ENCODE data around the gene RABGGTB. TPM values are rescaled to one million over a fixed set of nuclear protein-coding genes. Genes with fewer than 3 reads are reported as not detected.
"Not testable (repeated sequence)": the region's sequence is repeated elsewhere in the genome, so short reads cannot be mapped to it uniquely, and the experiment has no call there.

RABGGTB gene
- total RNA-seq, 1 donor from 2014 or later: 136 TPM

- intact Hi-C loops (cut with micrococcal nuclease): no loop called here
Observed at GRCh38 chr1:75794382-75794781, 8.3 kb downstream of the RABGGTB start.

DNA sequence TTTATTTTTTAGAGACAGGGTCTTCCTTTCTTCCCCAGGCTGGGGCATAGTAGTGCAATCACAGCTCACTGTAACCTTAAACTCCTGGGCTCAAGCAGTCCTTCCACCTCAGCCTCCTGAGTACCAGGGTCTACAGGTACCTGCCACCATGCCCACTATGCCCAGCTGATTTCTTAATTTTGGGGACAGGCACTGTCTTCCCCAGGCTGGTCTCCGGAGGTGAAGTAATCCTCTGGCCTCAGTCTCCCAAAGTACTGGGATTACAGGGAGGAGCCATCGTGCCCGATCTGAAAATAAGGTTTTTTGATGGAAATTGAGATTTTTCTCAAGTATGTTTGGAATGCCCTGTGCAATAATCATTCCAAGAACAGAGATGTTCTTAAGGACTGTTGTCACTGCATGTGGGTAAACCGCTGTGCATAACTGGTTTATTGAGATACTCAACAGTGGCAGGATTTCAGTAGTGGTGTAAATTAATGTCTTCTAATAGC lies 9.7 kb downstream of the RABGGTB start:
- intact Hi-C loops (cut with micrococcal nuclease): no loop called here

GRCh38 chr1:75796376-75797272 lies 10.6 kb downstream of the RABGGTB start, which contains the start of gene MSH4:
MSH4 (plus strand) TSS chr1:75796882; CDS start chr1:75796986, 104 bp downstream.
- intact Hi-C loops (cut with micrococcal nuclease): no loop called here

DNA sequence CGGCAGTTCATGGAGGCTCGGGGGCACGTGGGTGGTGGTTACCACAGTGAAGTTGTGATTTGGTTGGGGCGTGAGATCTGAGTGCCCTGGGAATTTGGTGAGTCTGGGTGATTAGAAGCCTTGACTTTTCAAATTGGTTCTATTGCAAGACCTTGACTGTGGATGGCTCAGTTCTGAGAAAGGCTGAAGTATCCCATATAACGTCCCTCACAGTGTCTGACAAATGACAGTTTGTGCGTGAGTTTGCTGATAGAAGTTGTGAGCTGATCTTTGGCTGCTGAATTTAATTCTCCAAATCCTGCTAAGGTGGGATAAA lies 11.2 kb downstream of the RABGGTB start:
- intact Hi-C loops (cut with micrococcal nuclease): no loop called here

- intact Hi-C loops (cut with micrococcal nuclease): no loop called here
Observed at GRCh38 chr1:75797606-75798216, 11.7 kb downstream of the RABGGTB start.

DNA sequence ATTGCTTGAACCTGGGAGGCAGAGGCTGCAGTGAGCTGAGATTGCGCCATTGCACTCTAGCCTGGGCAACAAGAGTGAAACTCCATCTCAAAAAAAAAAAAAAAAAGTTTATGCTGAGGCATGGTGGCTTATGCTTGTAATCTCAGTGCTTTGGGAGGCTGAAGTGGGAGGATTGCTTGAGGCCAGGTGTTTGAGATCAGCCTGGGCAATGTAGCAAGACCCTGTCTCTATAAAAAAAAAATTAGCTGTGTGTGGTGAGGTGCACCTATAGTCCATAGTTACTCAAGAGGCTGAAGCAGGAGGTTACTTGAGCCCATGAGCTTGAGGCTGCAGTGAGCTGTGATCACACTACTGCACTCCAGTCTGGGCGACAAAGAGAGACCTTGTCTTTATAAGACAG lies 15.4 kb downstream of the RABGGTB start:
- intact Hi-C loops (cut with micrococcal nuclease): not testable (repeated sequence)

- intact Hi-C loops (cut with micrococcal nuclease): no loop called here
Observed at GRCh38 chr1:75808921-75809320, 22.9 kb downstream of the RABGGTB start.

DNA sequence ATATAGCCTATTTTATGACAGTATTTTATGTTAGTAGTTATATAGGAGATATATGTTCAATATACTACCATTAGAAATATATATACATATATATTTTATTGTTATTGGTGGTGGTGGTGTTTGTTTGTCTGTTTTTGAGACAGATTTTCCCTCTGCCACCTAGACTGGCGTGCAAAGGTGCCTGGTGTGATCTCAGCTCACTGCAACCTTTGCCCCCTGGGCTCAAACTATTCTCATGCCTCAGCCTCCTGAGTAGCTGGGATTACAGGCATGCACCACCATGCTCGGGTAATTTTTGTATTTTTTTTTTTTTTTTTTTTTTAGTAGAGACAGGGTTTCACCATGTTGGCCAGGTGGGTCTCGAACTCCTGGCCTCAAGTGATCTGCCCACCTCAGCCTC lies 24.1 kb downstream of the RABGGTB start:
- intact Hi-C loops (cut with micrococcal nuclease): not testable (repeated sequence)

GRCh38 chr1:75811211-75811981 lies 25.3 kb downstream of the RABGGTB start:
- intact Hi-C loops (cut with micrococcal nuclease): no loop called here

DNA sequence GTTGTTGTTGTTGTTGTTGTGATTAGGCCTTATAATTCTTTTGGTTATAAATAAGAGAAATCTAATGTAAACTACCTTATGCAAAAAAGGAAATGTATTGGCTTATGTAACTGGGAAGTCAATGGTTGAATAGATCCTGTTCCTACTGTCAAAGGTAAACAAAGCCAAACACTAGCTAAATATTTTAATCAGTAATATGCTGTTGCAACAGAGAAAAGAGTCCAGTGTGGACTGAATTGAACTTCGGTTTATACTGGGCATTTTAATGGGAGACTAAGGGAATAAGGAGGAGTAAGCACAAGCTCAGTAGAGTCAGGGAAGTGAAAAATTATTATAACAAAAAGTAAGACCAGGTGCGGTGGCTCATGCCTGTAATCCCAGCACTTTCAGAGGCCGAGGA lies 26.0 kb downstream of the RABGGTB start:
- intact Hi-C loops (cut with micrococcal nuclease): no loop called here

GRCh38 chr1:75823596-75823995 lies 37.5 kb downstream of the RABGGTB start:
- intact Hi-C loops (cut with micrococcal nuclease): not testable (repeated sequence)

DNA sequence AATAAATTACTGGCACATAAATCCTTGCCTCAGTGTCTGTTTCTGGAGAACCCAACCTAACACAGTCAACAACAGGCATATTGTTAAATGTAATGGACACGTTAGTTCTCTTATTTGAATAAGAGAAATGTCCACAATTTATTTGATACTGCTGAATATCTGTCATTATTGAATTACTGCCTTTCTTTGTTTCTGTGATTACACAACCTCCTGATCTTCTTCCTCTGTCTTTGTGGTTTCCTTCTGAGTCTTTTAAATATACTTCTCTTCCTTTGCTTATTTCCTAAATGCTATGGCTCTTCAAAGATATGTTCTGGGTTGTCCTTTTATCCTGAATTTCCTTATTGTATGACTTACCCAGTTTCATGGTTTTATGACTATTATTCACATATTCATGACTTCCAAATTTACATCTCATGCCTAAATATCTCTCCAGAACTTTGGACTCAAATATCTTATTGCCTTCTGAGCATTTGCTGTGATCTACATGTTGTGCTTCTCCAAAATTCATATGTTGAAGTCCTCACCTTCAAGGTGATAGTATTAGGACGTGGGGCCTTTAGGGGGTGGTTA lies 50.6 kb downstream of the RABGGTB start:
- intact Hi-C loops (cut with micrococcal nuclease): no loop called here

GRCh38 chr1:75838079-75838478 lies 52.0 kb downstream of the RABGGTB start:
- intact Hi-C loops (cut with micrococcal nuclease): no loop called here

- intact Hi-C loops (cut with micrococcal nuclease): no loop called here
Observed at GRCh38 chr1:75841421-75841820, 55.4 kb downstream of the RABGGTB start.

Other genes with a start within 250 kb of the RABGGTB start
- not detected in 2 replicates for gene SLC44A5, start 175.1 kb upstream of the RABGGTB start, total RNA-seq
- gene ACADM, start 61.5 kb upstream of the RABGGTB start, total RNA-seq: 43.4 and 44.6 TPM in 2 replicates
- 0.34 and 0.43 TPM in 2 replicates for gene MSH4, start 10.6 kb downstream of the RABGGTB start, total RNA-seq
- not detected in 2 replicates for gene ASB17, start 146.1 kb downstream of the RABGGTB start, total RNA-seq